T-helper 2 cell treated with Interferon-gamma antibody and Interleukin-4, amounts not matched to agents 100 ng/mL and 5 ng/mL, for 36 hours (primary cell): ENCODE results near the gene NEU4. TPM values are rescaled to one million over a fixed set of nuclear protein-coding genes. Genes with fewer than 3 reads are reported as not detected.

Experiments used
- intact Hi-C: fragments of 100-400 bp; cut with micrococcal nuclease; formaldehyde crosslinking; loops from one replicate; pipeline ENCODE4 v1.15.1; 2023
- total RNA-seq: library from RNA; stranded (reverse); gene quantifications from 2 replicates; pipeline ENCODE4 v1.2.3, GENCODE V29; 2022

Gene NEU4
- total RNA-seq, 1 donor from 2014 or later = 0.64 TPM

- intact Hi-C loops = no loop called here
Measured at GRCh38 chr2:241850544-241851324, 41.7 kb downstream of the NEU4 start.

DNA sequence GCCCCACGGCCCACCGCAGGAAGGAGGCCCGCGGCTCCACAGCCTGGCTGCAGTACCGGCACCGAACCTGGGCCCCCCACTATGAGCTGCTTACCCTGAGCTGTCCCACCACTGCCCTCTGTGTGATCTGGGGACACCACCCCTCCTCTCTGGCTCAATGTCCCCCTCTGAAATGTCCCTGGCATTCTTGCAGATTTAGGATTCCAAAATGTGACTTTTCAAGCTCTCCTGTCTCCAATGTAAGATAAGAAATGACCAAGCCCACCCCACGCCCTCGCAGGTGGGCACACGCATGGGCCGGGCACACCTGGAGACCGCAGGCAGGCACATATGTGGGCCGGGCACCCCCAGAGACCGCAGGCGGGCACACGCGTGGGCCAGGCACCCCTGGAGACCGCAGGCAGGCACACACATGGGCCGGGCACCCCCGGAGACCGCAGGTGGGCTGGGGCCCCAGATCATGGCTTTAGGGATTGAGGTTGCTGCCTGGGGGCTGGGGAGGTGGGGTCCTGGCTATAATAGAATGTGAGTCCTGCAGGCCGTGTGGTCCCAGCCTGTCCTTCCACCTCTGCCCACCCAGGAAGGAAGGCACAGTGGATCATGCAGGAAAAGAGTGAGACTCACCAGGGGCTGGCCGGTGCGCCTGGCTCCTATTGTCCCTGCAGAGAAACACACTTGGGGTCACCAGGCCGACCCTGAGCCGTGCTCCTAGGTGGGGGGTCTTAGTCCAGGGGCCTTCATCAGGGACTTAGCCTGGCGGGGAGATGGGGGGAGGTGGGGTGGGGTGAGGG is 42.5 kb downstream of the NEU4 start:
- intact Hi-C loops = no loop called here

DNA sequence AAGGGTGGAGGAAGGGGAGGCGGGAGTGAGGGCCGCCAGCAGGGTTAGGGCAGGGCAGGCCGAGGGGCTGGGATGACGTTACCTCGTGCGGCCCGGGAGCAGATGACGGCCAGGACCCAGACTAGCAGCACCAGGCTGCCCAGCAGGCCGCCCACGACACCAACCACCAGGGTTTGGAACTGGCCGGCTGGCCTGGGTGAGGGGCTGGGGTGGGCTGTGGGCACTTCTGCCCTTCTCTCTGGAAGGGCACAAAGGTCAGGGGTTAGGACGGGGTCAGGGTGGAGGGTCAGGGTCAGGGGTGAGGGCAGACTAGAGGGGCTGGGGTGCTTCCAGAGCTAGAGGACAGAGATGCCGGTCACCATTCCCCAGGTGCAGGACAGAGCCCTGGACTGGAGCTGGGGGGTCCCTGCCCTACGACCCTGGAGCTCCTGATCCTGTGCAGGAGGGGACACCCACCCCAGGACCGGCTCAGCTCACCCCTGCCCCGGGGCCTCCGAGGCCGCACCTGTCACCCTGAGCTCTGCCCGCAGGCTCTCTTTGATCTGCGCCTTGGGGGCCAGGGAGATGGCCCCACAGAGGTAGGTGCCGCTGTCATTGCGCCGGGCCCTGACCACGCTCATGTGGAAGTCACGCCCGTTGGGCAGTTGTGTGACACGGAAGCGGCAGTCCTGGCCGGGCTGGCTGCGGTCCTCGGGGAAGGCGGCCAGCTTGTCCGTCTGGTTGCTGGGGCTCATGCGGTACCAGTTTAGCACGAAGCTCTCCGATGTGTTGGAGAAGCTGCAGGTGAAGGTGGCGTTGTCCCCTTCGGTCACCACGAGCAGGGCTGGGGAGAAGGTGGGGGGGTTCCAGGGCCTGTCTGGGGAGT is 43.4 kb downstream of the NEU4 start:
- intact Hi-C loops = no loop called here

DNA sequence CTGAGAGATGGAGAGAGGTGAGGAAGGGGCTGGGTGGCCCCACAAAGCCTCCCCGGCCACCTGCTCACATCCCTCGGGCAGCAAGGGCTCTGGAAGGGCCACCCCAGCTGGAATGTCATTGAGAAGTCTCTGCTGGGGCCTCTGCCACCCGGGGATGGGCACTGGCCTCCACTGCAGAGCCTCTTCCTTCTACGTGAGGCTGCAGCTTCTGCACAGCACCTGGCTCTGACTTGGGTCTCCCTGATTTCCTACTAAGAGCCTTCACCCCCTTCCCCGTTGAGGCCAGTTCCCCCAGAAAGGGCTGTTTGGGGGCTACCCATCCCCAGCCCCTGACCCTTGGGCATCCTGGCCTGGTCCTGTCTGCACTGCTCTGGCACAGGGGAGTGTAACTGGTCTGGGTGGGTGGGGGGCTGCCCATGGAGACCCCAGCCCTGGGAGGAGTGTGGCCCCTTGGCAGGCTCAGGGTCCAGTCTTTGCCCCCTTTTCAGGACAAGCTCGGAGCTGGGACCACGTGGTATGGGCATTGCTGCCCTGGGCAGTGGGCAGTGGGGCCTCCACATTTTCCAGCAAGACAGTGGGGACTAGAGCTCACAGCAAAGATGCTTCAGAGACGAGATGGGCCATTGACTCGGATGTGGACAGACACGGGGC is 44.1 kb downstream of the NEU4 start:
- intact Hi-C loops = no loop called here

- intact Hi-C loops = no loop called here
Measured at GRCh38 chr2:241853651-241854341, 44.8 kb downstream of the NEU4 start.

DNA sequence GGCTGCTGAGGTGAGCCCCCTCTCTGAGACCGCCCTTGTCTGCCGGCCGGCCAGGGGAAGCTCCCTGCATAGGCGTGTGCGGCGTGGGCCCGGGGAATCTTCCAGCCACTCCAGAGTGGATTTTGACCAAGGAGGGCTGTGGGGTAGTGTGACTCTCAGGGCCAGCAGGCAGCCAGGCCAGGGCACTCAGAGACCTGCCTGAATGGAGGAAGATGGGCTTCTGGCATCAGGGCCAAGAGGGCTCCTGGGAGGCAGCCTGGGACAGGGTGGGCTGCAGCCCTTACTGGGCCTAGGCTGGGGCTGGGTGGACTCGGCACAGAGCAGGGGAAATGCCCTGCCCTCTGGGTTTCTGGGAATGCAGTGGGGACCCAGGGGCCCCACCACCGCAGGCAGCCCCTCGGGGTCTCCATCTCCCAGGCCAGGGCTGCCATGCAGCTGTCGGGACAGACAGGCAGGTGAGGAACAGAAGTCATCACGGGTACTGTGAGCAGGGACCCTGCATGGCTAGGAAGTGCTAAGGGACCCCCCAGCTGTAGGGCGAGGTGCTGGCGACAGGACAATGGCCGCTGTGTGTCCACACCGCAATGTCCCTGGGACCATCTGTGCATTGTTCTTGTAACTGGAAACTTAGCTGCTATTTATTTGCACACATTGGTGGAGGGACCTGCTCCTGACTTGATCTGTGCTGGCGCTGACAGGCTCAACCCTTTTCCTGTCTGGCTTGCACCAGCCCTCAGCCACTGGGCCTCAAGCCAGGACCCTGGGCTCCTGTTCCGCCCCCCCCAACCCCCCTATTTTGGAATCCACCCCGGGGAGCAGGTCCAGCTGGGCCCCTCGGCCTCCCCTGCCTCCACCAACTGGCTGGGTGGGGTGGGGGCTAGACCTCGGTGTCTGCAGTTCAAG is 45.6 kb downstream of the NEU4 start:
- intact Hi-C loops = no loop called here

DNA sequence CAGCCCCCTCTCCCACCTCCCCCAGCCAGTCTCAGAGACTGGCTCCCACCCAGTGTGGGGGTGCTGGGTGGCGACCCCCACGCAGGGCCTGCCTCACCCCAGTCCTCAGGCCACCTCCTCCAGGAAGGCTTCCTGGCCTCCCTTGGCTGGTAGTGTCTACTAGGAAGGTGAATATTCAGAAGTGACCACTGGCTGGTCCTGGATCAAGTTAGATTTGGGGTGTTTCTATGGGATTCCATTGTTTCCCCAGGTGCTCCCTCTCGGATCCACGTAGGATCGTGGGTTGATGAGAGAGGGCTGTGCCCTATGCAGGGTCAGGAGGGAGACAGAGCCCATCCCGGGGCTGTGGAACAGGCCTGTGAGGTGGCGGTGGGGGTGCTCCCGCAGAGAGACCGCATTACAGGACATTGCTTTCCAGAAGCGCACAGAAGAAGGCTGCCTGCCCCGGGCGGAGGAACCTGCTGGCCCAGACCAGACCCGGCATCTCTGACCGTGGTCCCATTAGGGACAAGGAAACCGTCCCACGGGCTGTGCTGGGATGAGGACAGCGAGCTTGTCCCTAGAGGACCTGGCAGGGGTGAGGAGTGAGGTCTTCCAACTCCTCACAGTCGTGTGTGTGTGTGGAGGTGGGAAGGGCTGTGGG is 46.4 kb downstream of the NEU4 start:
- intact Hi-C loops = no loop called here

DNA sequence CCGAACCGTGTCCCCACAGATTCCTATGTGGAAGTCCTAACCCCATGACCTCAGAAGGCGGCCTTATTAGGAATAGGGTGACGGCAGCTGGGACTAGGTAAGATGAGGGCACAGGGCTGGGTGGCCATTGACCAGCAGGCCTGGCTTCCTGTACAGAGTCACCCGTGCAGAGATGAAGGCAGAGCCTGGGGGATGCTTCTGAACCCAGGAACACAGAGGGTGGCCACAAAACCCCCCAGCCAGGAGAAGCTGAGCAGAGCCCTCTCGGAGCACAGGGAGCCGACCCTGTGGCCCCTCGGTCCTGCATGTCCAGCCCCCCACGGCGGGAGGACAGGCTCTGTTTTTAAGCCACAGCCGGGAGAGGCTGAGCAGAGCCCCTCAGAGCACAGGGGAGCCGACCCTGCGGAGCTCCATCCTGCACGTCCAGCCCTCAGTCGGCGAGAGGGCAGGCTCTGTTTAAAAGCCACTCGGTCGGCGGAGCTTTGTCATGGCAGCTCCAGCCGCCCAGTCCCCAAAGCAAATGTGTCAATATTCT is 47.0 kb downstream of the NEU4 start:
- intact Hi-C loops = no loop called here

GRCh38 chr2:241857041-241857541 is 48.1 kb downstream of the NEU4 start:
- intact Hi-C loops = no loop called here

GRCh38 chr2:241857572-241858121 is 48.7 kb downstream of the NEU4 start:
- intact Hi-C loops = loop anchor here (2.0 kb wide), 1 partner anchor 13 kb away; no protein-coding TSS in a partner anchor

- intact Hi-C loops = loop anchor here (2.0 kb wide), 1 partner anchor 14 kb away; no protein-coding TSS in a partner anchor
Measured at GRCh38 chr2:241858206-241859016, 49.4 kb downstream of the NEU4 start, which contains the start of gene PDCD1. Gene PDCD1, minus strand, starts transcription at chr2:241858894. Its CDS starts 56 bp downstream, at chr2:241858838.

DNA sequence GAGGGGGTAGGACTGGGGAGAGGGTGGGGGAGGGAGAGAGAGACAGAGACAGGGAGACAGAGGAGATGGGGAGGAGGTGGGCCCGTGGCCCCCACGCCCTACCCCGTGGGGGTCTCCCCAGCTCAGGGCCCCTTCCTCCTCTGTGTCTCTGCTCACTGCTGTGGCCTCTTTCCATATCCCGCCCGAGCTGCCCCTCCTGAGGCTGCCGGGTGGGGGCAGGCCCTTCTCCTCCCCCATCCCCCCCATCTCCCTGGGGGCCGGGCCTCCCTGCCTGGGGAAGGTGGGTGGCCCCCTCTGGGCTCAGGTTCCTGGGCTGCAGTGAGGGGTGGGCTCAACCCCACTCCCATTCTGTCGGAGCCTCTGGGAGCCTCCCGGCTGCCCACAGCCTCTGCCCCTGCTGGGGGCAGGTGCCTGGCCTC is 50.0 kb downstream of the NEU4 start:
- intact Hi-C loops = loop anchor here (2.0 kb wide), 1 partner anchor 14 kb away; no protein-coding TSS in a partner anchor

GRCh38 chr2:241859436-241860183 is 50.6 kb downstream of the NEU4 start:
- intact Hi-C loops = loop anchor here (2.0 kb wide), 1 partner anchor 15 kb away; no protein-coding TSS in a partner anchor

GRCh38 chr2:241860184-241861078 is 51.4 kb downstream of the NEU4 start:
- intact Hi-C loops = no loop called here

- intact Hi-C loops = no loop called here
Measured at GRCh38 chr2:241861264-241861663, 52.3 kb downstream of the NEU4 start.
